ENCODE data around the gene MMP25. TPM values are rescaled to one million over a fixed set of nuclear protein-coding genes. Genes with fewer than 3 reads are reported as not detected.
A peak's percentile ranks its signal among the peaks of the same experiment; 100 is the strongest.

Gene MMP25
- total RNA-seq, 1 donor from 2014 or later: 0.19 TPM

DNA sequence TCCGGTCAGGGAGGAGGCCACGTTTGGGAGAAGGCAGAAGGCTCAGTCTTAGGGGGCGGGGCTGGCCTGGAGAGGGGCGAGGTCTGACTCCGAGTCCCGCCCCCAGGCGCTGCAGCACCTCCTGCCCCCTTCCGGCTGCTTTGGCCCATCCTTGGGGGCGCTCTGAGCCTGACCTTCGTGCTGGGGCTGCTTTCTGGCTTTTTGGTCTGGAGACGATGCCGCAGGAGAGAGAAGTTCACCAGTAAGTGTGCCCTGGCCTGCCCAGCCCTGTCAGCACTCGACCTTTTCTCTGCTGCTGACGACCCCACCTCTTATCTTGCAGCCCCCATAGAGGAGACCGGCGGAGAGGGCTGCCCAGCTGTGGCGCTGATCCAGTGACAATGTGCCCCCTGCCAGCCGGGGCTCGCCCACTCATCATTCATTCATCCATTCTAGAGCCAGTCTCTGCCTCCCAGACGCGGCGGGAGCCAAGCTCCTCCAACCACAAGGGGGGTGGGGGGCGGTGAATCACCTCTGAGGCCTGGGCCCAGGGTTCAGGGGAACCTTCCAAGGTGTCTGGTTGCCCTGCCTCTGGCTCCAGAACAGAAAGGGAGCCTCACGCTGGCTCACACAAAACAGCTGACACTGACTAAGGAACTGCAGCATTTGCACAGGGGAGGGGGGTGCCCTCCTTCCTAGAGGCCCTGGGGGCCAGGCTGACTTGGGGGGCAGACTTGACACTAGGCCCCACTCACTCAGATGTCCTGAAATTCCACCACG, 24.7 kb upstream of the MMP25 start:
- Mint-ChIP-seq H3K27ac (peak overlapping the region; percentile 99), H3K9me3 (ENCODE audit: low read depth) (no peaks in the 10 kb centered on the region), H3K27me3 (no peaks in the 10 kb centered on the region), H3K36me3 (ENCODE audit: insufficient read depth) (peaks cover 7% of the 10 kb centered on the region), H3K4me1 (ENCODE audit: low read depth) (peaks cover 35% of the 10 kb centered on the region), H3K4me3 (ENCODE audit: low read depth) (peak overlapping the region; percentile 91)
- TF ChIP-seq, protein P1, sequence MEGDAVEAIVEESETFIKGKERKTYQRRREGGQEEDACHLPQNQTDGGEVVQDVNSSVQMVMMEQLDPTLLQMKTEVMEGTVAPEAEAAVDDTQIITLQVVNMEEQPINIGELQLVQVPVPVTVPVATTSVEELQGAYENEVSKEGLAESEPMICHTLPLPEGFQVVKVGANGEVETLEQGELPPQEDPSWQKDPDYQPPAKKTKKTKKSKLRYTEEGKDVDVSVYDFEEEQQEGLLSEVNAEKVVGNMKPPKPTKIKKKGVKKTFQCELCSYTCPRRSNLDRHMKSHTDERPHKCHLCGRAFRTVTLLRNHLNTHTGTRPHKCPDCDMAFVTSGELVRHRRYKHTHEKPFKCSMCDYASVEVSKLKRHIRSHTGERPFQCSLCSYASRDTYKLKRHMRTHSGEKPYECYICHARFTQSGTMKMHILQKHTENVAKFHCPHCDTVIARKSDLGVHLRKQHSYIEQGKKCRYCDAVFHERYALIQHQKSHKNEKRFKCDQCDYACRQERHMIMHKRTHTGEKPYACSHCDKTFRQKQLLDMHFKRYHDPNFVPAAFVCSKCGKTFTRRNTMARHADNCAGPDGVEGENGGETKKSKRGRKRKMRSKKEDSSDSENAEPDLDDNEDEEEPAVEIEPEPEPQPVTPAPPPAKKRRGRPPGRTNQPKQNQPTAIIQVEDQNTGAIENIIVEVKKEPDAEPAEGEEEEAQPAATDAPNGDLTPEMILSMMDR (IDR thresholded peaks at IDR 0.05; ENCODE audit: unreplicated experiment): peak; percentile 52
- peak; percentile 81 for DNase-seq (ENCODE audit: low spot score, unreplicated experiment)

DNA sequence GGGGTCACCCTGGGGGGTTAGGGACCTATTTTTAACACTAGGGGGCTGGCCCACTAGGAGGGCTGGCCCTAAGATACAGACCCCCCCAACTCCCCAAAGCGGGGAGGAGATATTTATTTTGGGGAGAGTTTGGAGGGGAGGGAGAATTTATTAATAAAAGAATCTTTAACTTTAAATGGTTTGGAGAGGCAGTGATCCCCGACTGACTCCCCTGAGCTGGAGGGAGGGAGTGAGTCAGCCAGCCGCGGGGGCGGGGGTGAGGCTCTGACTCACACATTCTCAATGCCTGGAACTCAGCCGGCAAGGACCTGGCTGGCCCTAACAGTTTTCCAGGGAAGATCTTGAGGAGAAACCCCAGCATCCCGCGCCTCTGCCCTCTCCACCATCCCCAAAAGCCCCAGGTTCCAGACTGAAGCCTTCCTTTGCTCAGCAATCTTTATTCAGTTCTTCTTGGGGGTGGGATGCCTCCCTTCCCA, 24.1 kb upstream of the MMP25 start:
- no peak for DNase-seq (ENCODE audit: low spot score, unreplicated experiment)
- TF ChIP-seq, protein P1 (IDR thresholded peaks at IDR 0.05; ENCODE audit: unreplicated experiment): no peak
- H3K4me1 Mint-ChIP-seq (ENCODE audit: low read depth): peaks cover 29% of the 10 kb centered on the region
- peak overlapping the region; percentile 91 for H3K4me3 Mint-ChIP-seq (ENCODE audit: low read depth)
- H3K36me3 Mint-ChIP-seq (ENCODE audit: insufficient read depth): peaks cover 6% of the 10 kb centered on the region
- peak overlapping the region; percentile 99 for H3K27ac Mint-ChIP-seq
- no peaks in the 10 kb centered on the region for H3K27me3 Mint-ChIP-seq
- H3K9me3 Mint-ChIP-seq (ENCODE audit: low read depth): no peaks in the 10 kb centered on the region

DNA sequence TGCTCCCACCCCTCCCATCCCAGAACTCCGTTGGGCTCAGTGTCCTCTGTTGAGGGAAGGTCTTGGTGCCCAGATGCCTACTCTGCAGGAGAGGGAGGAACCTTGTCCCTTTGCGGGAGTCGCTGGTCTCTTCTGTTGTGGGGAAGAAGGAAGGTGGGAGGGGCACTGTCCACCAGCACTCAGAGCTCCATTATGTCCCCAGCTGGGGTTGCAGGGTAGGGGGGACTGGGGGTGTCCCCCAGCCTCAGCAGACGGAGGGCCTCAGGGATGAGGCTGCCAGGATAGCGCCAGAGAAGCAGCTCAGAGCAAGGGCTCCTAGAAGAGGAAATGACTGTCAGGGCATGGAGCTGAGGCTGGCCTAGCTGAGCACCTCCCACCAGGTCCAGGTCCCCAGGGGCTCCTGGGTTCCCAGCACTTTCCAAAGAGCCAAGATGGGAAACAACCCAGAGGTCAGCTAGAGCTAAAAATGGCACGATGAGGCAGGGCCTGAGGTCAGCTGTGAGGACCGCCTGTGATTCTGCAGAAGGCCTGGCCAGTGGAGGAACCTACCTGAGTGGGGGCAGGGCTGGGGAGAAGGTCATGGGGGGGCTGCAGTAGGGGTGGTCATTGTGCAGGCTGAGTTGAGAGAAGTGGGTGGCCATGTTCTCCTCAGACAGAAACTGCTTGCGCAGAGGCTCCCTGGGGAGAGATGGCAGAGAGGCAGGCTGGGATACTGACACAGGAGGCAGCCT, 23.5 kb upstream of the MMP25 start:
- H3K27me3 Mint-ChIP-seq: no peaks in the 10 kb centered on the region
- H3K4me1 Mint-ChIP-seq (ENCODE audit: low read depth): peaks cover 28% of the 10 kb centered on the region

DNA sequence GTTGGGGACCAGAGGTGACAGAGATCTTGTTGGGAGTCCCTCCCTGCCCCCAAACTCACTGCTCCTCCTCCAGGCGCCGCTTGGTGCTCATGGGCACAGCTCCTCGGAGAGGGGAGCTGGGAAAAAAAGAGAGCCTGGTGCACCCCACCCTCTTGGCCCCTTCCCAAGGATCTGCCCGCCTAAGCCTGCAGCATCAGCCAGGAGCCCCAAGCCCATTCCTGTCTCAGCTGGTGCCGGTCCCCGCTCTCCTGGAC, 23.0 kb upstream of the MMP25 start:
- TF ChIP-seq, protein P1 (IDR thresholded peaks at IDR 0.05; ENCODE audit: unreplicated experiment): no peak
- Mint-ChIP-seq H3K9me3 (ENCODE audit: low read depth) (no peaks in the 10 kb centered on the region), H3K36me3 (ENCODE audit: insufficient read depth) (peaks cover 5% of the 10 kb centered on the region), H3K27me3 (no peaks in the 10 kb centered on the region), H3K4me3 (ENCODE audit: low read depth) (peak overlapping the region; percentile 91), H3K4me1 (ENCODE audit: low read depth) (peaks cover 27% of the 10 kb centered on the region), H3K27ac (peak overlapping the region; percentile 99)
- no peak for DNase-seq (ENCODE audit: low spot score, unreplicated experiment)

More for the DNA sequence above, 23.5 kb upstream of the MMP25 start:
- TF ChIP-seq, protein P1 (IDR thresholded peaks at IDR 0.05; ENCODE audit: unreplicated experiment): no peak
- Mint-ChIP-seq H3K27ac (peak overlapping the region; percentile 99), H3K9me3 (ENCODE audit: low read depth) (no peaks in the 10 kb centered on the region), H3K4me3 (ENCODE audit: low read depth) (peak overlapping the region; percentile 91), H3K36me3 (ENCODE audit: insufficient read depth) (peaks cover 5% of the 10 kb centered on the region)
- no peak for DNase-seq (ENCODE audit: low spot score, unreplicated experiment)

DNA sequence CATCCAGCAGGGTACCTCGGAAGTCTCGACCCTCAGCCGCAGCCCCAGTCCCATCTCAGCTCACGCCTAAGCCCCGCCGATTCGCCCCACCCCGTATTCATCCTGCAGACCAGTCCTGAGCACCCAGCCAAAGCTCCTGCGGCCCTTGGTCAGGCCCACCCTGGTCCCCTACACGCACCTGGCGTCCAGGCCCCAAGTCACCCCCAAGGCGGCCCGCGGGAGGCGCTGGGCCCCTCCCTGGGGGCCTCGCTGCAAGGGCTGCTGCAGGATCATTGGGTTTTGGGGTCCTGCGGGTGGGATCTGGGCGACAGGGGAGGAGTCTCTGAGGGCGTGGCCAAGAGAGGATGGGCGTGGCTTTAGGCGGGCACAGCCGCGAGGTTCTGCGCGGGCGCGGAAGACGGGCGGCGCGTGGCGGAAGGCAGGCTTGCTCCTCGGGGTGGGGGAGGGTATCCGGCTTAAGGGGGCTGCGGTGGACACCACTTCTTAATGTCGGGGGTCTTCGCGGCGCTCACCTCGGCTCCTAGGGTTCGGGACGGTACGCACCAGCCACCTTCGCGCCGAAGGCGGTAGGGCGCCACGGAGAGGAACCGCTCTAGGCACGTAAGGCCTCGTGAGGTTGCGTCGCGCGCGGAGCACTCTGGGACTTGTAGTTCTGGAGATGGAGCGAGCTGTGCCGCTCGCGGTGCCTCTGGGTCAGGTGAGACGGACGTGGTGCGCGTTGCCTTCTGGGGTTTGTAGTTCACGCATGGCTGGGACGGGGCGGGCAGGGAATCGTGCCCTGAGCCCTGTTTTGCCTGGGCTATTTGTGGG, 22.5 kb upstream of the MMP25 start, which contains the start of the genes HCFC1R1 and THOC6:
TSS of gene HCFC1R1 (minus strand) at position 274 of the 810 bp plus-strand sequence. CDS start at position 273, 1 bp downstream.
TSS of gene THOC6 (plus strand) at position 367 of the 810 bp plus-strand sequence. CDS start at position 659, 292 bp downstream.
- peak; percentile 86 for DNase-seq (ENCODE audit: low spot score, unreplicated experiment)
- TF ChIP-seq, protein P1 (IDR thresholded peaks at IDR 0.05; ENCODE audit: unreplicated experiment): no peak
- Mint-ChIP-seq H3K9me3 (ENCODE audit: low read depth) (no peaks in the 10 kb centered on the region), H3K27me3 (no peaks in the 10 kb centered on the region), H3K4me1 (ENCODE audit: low read depth) (peaks cover 27% of the 10 kb centered on the region), H3K27ac (peak within 1 kb of the TSS; percentile 99), H3K36me3 (ENCODE audit: insufficient read depth) (peaks cover 5% of the 10 kb centered on the region), H3K4me3 (ENCODE audit: low read depth) (peak within 1 kb of the TSS; percentile 91)

Data from progenitor cell of endocrine pancreas (in vitro differentiated cells).